NCI-H146 treated with DMSO at 0.1 percent for 48 hours (cell line): ENCODE data around the gene SLC49A4.

ENCODE experiments used
- DNase-seq: peaks from one replicate; lab custom pipeline; 2025; ENCODE audit not compliant: unreplicated experiment; lab: John Stamatoyannopoulos, UW

SLC49A4 gene

DNA sequence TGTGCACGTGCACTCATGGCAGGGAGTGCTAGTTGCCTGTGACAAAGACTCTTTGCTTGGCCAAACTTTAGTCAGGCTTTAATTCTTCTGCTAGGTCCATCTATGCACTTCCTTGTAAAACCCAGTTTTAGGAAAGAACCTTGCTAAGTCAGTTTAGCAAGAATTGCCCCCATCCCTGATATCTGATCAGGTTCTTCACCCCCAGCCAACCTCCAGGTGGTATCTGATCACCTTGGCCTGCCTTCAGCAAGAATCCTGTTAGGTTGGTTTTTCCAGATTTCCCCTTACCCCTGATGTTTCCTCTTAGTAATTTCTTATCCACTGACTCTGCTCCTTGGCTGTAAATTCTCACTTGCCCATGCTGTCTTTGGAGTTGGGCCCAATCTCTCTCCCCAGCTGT lies 9.6 kb upstream of the SLC49A4 start:
- no peak for DNase-seq

GRCh38 chr3:122786066-122786465 lies 8.8 kb upstream of the SLC49A4 start:
- no peak for DNase-seq

DNA sequence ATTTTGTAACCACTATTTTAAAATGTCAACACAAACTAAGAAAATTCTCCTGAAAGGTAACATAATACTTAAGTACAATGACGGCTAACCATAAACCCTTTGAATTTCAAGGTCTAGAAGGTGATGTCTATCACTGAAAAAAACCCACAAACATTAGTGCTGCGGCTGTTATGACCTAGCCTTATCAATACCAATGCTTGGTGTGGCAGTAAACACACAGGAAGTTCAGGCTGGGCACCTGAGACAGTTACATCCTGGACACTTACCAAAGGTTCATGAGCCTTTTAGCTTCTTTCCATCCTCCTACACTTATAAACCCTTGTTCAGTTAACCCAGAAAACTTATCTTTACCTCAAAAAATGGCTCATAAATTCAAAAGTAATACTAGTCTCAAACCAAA lies 7.0 kb upstream of the SLC49A4 start:
- DNase-seq, result no peak

GRCh38 chr3:122789585-122790273 lies 5.1 kb upstream of the SLC49A4 start:
- DNase-seq, result no peak

- DNase-seq, result no peak
These were observed 1.1 kb upstream of the SLC49A4 start, which contains the start of gene HSPBAP1 for GRCh38 chr3:122793568-122794416. HSPBAP1 (minus strand) TSS chr3:122793831; CDS start chr3:122793680, 151 bp downstream.

GRCh38 chr3:122794483-122794778 lies 438 bp upstream of the SLC49A4 start:
- no peak for DNase-seq

- DNase-seq, result no peak
These were observed 866 bp downstream of the SLC49A4 start for GRCh38 chr3:122795674-122796195.

DNA sequence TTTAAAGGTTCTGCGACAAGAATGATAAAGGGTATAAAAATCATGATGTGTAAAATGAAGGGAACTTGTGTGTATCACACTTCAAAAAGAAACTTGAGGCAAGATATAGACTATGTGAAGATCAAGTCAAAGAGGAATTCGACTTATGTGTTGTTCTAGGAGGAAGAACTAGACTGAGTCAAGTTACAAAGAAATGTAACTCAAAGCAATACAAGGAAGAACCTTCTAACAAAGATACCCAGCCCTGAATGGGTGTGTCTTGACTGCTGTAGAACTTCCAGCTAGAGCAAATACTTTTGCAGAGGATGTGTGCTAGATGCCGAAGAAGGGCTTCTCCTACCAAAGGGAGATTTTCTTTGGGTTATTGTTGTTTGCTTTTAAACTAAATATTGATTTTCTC lies 2.4 kb downstream of the SLC49A4 start:
- DNase-seq, result no peak

GRCh38 chr3:122799322-122799721 lies 4.5 kb downstream of the SLC49A4 start:
- no peak for DNase-seq

DNA sequence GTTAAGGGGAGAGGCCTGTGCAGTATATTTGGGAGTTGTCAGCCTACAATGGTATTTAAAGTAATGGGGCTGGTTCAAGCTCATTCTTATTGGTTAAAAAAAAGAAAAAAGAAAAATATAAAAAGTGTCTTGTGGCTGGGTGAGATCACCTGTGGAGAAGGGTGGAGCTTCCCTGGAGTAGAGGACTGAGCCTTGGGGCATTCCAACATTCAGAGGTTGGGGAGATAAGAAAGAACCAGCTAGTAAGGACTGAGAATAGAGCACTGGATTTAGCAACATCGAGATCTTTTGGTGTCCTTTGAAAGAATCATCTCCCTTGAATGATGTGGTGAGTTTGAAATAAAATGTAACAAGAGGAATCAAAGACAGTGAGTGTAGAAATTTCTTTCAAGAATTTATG lies 5.2 kb downstream of the SLC49A4 start:
- no peak for DNase-seq

DNA sequence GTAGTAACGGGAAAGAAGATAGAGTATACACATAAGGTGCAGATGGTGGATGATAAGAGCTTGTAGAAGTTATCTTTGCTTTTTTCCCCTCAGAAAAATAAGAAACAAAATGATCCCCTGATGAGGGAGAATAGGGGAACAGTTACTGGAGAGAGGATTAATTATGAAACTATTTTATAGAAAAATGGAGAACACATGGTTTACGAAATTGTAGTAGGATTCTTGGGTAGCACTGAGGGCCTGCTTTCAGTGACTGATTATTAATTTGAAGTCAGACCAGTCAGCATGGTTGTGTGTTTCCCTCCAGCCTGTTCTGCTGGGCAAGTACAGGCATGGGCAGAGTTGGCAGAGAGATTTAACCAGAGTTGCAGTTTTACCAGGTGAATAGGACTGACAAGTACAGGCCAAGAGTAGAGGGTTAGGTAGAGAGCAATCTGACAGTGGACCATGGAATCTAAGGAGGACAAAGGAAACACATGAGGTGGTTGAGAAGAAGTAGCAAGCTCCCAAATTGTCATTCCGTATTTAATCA lies 5.9 kb downstream of the SLC49A4 start:
- DNase-seq, result no peak

- DNase-seq, result no peak
These were observed 7.5 kb downstream of the SLC49A4 start for GRCh38 chr3:122802323-122802722.

GRCh38 chr3:122803977-122804376 lies 9.1 kb downstream of the SLC49A4 start:
- no peak for DNase-seq

- DNase-seq, result no peak
These were observed 15.9 kb downstream of the SLC49A4 start for GRCh38 chr3:122810734-122811133.

- DNase-seq, result no peak
These were observed 21.7 kb downstream of the SLC49A4 start for GRCh38 chr3:122816587-122816986.

- DNase-seq, result no peak
These were observed 29.9 kb downstream of the SLC49A4 start for GRCh38 chr3:122824465-122825381.

- DNase-seq, result no peak
These were observed 30.6 kb downstream of the SLC49A4 start for GRCh38 chr3:122825460-122825859.

DNA sequence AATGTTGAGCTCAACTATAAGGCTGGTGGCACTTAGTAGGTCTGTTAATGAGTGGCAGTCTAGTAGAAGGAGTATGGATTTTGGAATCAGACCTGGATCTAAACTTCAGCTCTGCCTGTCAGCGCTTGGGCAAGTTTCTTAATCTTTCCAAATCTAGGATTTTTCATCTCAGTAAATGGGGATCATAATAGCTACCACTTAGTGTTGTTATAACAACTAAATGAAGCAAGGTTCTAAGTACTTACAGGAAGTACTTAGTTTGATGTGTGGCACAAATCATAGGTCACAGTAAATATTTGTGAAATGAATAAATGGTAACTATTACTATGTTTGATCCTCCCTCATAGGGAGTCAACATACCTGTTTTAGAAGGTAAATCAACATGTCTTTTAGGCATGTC lies 31.4 kb downstream of the SLC49A4 start:
- no peak for DNase-seq

DNA sequence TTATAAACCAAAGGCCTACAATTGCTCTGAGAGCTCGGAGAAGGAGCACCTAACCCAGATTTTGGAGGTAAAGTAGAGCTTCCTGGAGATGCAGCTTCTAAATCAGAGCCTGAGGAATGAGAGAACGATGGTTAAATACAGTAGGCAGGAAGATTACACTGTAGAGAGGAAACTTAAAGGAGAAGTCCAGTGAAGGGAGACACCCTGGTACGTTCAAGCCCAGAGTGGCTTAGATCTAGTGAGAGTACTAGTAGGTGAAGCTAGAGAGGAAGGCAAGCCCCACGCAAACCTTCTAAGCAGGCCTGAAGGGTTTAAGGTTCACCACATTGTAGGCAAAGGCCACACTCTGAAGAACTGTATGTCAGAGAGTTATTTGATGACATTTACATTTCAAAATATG lies 33.4 kb downstream of the SLC49A4 start:
- no peak for DNase-seq

- no peak for DNase-seq
These were observed 40.7 kb downstream of the SLC49A4 start for GRCh38 chr3:122835590-122835989.

- no peak for DNase-seq
These were observed 48.7 kb downstream of the SLC49A4 start for GRCh38 chr3:122843604-122844003.
